ENCODE data around the gene MYH14.

The MYH14 gene

GRCh38 chr19:50205681-50206138 is 2.3 kb downstream of the MYH14 start:
- no peaks in the 10 kb centered on the region for H3K36me3 ChIP-seq (ENCODE audit: low read length)
- H2AFZ ChIP-seq (ENCODE audit: low read depth, low read length, severe bottlenecking) = no peak overlapping the region
- H3K27me3 ChIP-seq (ENCODE audit: low read length) = no peaks in the 10 kb centered on the region
- no peak overlapping the region for H3K27ac ChIP-seq (ENCODE audit: low read depth, low read length)
- H3K79me2 ChIP-seq (ENCODE audit: insufficient read depth, low read length) = no peaks in the 10 kb centered on the region
- H3K4me3 ChIP-seq (ENCODE audit: insufficient read depth, low read length, poor library complexity, severe bottlenecking) = no peak overlapping the region
- no peak overlapping the region for H3K9ac ChIP-seq (ENCODE audit: low read length)
- H4K20me1 ChIP-seq (ENCODE audit: low read depth, low read length) = no peaks in the 10 kb centered on the region
- H3K9me3 ChIP-seq (ENCODE audit: insufficient read depth, low read length) = no peaks in the 10 kb centered on the region
- H3K4me2 ChIP-seq (ENCODE audit: low read depth, low read length, poor library complexity, severe bottlenecking) = no peak overlapping the region
- no peaks in the 10 kb centered on the region for H3F3A ChIP-seq (ENCODE audit: insufficient read depth)
- TF ChIP-seq EZH2phosphoT487 (conservative IDR thresholded peaks at IDR 0.05; ENCODE audit: low read length) (no peak), CTCF (IDR thresholded peaks at IDR 0.05; ENCODE audit: insufficient read depth, low read length, poor library complexity, severe bottlenecking) (no peak)
- H3K9me2 ChIP-seq (replicated peaks; ENCODE audit: insufficient read depth, low read length) = no peaks in the 10 kb centered on the region

GRCh38 chr19:50206191-50206590 is 2.8 kb downstream of the MYH14 start:
- no peak overlapping the region for H3K9ac ChIP-seq (ENCODE audit: low read length)
- H3K36me3 ChIP-seq (ENCODE audit: low read length) = no peaks in the 10 kb centered on the region
- no peak overlapping the region for H2AFZ ChIP-seq (ENCODE audit: low read depth, low read length, severe bottlenecking)
- no peaks in the 10 kb centered on the region for H3F3A ChIP-seq (ENCODE audit: insufficient read depth)
- H4K20me1 ChIP-seq (ENCODE audit: low read depth, low read length) = no peaks in the 10 kb centered on the region
- no peak overlapping the region for H3K27ac ChIP-seq (ENCODE audit: low read depth, low read length)
- no peak overlapping the region for H3K4me3 ChIP-seq (ENCODE audit: insufficient read depth, low read length, poor library complexity, severe bottlenecking)
- no peak overlapping the region for H3K4me2 ChIP-seq (ENCODE audit: low read depth, low read length, poor library complexity, severe bottlenecking)
- no peaks in the 10 kb centered on the region for H3K9me2 ChIP-seq (replicated peaks; ENCODE audit: insufficient read depth, low read length)
- no peak for TF ChIP-seq EZH2phosphoT487 (conservative IDR thresholded peaks at IDR 0.05; ENCODE audit: low read length)
- H3K27me3 ChIP-seq (ENCODE audit: low read length) = no peaks in the 10 kb centered on the region
- H3K9me3 ChIP-seq (ENCODE audit: insufficient read depth, low read length) = no peaks in the 10 kb centered on the region
- no peaks in the 10 kb centered on the region for H3K79me2 ChIP-seq (ENCODE audit: insufficient read depth, low read length)

- Histone ChIP-seq H3K27ac (ENCODE audit: low read depth, low read length) (no peak overlapping the region), H3K27me3 (ENCODE audit: low read length) (no peaks in the 10 kb centered on the region), H3K4me2 (ENCODE audit: low read depth, low read length, poor library complexity, severe bottlenecking) (no peak overlapping the region), H3K9ac (ENCODE audit: low read length) (no peak overlapping the region), H3K9me2 (replicated peaks; ENCODE audit: insufficient read depth, low read length) (no peaks in the 10 kb centered on the region), H4K20me1 (ENCODE audit: low read depth, low read length) (no peaks in the 10 kb centered on the region), H3K79me2 (ENCODE audit: insufficient read depth, low read length) (no peaks in the 10 kb centered on the region), H3F3A (ENCODE audit: insufficient read depth) (no peaks in the 10 kb centered on the region), H3K36me3 (ENCODE audit: low read length) (no peaks in the 10 kb centered on the region), H3K4me3 (ENCODE audit: insufficient read depth, low read length, poor library complexity, severe bottlenecking) (no peak overlapping the region), H3K9me3 (ENCODE audit: insufficient read depth, low read length) (no peaks in the 10 kb centered on the region), H2AFZ (ENCODE audit: low read depth, low read length, severe bottlenecking) (no peak overlapping the region)
- TF ChIP-seq CTCF (IDR thresholded peaks at IDR 0.05; ENCODE audit: insufficient read depth, low read length, poor library complexity, severe bottlenecking) (no peak), EZH2phosphoT487 (conservative IDR thresholded peaks at IDR 0.05; ENCODE audit: low read length) (no peak)
Measured at GRCh38 chr19:50207730-50208129, 4.3 kb downstream of the MYH14 start.

GRCh38 chr19:50209131-50209530 is 5.7 kb downstream of the MYH14 start:
- Histone ChIP-seq H3F3A (ENCODE audit: insufficient read depth) (no peaks in the 10 kb centered on the region), H3K4me2 (ENCODE audit: low read depth, low read length, poor library complexity, severe bottlenecking) (no peak overlapping the region), H3K9me2 (replicated peaks; ENCODE audit: insufficient read depth, low read length) (no peaks in the 10 kb centered on the region), H2AFZ (ENCODE audit: low read depth, low read length, severe bottlenecking) (no peak overlapping the region), H3K9me3 (ENCODE audit: insufficient read depth, low read length) (no peaks in the 10 kb centered on the region), H3K27ac (ENCODE audit: low read depth, low read length) (no peak overlapping the region), H3K27me3 (ENCODE audit: low read length) (no peaks in the 10 kb centered on the region), H3K79me2 (ENCODE audit: insufficient read depth, low read length) (no peaks in the 10 kb centered on the region), H3K36me3 (ENCODE audit: low read length) (no peaks in the 10 kb centered on the region), H4K20me1 (ENCODE audit: low read depth, low read length) (no peaks in the 10 kb centered on the region), H3K4me3 (ENCODE audit: insufficient read depth, low read length, poor library complexity, severe bottlenecking) (no peak overlapping the region), H3K9ac (ENCODE audit: low read length) (no peak overlapping the region)
- TF ChIP-seq EZH2phosphoT487 (conservative IDR thresholded peaks at IDR 0.05; ENCODE audit: low read length) (no peak), CTCF (IDR thresholded peaks at IDR 0.05; ENCODE audit: insufficient read depth, low read length, poor library complexity, severe bottlenecking) (no peak)
